Measurements from ENCODE around the gene CHST10.
"Not testable (repeated sequence)": the region's sequence is repeated elsewhere in the genome, so short reads cannot be mapped to it uniquely, and the experiment has no call there.

CHST10 gene, protein sequence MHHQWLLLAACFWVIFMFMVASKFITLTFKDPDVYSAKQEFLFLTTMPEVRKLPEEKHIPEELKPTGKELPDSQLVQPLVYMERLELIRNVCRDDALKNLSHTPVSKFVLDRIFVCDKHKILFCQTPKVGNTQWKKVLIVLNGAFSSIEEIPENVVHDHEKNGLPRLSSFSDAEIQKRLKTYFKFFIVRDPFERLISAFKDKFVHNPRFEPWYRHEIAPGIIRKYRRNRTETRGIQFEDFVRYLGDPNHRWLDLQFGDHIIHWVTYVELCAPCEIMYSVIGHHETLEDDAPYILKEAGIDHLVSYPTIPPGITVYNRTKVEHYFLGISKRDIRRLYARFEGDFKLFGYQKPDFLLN

DNA sequence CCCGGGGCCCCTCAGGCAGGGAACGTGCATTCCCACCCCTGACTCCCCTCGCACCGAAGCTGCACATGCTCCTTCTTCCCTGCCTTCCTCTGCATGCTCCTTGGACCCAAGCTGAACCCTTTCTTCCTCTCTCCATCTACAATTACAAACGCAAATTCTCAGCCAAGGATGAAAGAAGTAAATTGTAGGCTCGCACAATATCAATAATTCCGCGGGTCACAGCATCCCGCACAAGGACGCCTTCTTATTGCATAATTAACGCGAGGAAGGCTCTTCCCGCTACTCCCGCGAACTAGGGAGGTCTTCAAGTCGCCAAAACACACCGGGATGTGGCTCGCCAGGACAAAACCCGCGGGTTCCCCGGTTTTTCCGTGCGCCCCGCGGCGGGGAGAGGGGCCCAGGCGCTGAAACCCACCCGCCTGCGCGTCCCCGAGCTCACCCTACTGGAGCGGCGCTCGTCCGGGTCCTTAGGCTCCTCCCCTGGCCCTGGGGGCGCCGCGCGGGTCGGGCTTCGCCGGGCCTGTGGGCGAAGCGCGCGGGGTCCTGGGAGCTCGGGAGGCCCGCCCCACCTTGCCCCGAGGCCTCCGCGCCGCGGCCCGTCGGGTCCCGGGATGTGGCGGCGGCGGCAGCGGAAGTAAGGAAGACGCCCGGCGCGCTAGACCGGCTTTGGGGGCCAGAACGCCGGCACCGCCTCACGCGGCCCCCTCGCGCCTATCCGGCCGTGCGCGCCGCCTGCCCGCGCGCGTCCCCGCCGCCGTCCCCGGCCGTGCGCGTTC, at the start of gene CHST10:
CHST10 (minus strand) TSS at position 734 of the 776 bp plus-strand sequence. CDS start 10,993 bp downstream, outside the sequence.
- peak within 1 kb of the TSS; percentile 78 for H3K4me3 ChIP-seq (ENCODE audit: low read depth, low read length)
- no peak for TF ChIP-seq CTCF (conservative IDR thresholded peaks at IDR 0.05; ENCODE audit: low read depth, low read length)
- peak; percentile 50 for DNase-seq (ENCODE audit: low read depth)

DNA sequence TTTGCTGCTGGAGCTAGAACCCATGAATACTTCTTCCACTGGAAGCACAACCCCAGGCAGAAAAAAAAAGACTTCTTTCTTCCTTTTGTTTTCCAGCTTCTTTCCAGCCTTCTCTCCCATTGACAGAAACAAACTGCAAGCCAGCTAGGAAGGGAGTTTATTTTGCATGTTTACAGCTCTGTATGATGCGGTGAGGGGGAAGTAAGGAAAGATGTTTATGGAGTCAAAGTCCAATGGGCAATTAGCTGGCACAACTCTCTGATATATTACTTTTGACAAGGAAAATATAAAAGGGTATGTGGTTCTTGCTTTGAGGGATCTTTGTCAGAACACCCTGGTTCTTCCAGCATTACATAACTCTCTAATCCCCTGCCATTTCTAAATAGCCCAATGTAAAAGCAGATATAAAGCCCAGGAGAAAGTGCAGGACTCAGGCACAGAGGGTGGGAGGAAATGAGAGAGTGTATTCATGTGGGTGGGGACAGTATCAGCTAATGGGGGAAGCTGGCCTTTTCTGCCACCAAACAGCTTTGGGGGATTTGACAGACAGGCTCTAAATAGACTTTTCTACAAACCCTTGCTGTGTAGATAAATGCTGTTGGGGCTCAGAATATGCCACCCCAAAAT, 43.5 kb upstream of the CHST10 start:
- H3K4me3 ChIP-seq (ENCODE audit: low read depth, low read length), result no peak overlapping the region
- no peak for TF ChIP-seq CTCF (conservative IDR thresholded peaks at IDR 0.05; ENCODE audit: low read depth, low read length)
- DNase-seq (ENCODE audit: low read depth), result no peak

DNA sequence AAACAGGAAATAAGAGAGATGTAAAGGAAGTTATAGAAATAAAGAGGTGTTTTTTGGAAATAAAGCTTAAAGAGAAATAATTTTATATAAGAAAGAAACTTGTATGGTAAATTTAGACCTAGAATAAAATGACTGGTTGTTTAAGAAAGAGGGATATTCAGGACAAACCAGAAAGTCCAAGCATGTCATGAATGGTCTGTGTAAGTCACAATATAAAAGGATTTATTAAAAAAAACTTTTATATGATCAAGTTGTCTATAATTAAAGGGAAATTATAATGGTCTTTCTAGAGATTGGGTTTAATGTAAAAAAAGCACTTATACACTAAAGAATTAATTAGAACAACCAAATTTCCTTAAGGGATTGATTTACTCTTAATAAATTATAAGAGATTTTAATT, 38.9 kb upstream of the CHST10 start:
- not testable (repeated sequence) for H3K4me3 ChIP-seq (ENCODE audit: low read depth, low read length); DNase-seq (ENCODE audit: low read depth)

- H3K4me3 ChIP-seq (ENCODE audit: low read depth, low read length), result no peak overlapping the region
- no peak for TF ChIP-seq CTCF (conservative IDR thresholded peaks at IDR 0.05; ENCODE audit: low read depth, low read length)
- DNase-seq (ENCODE audit: low read depth), result no peak
These were observed 36.4 kb upstream of the CHST10 start for GRCh38 chr2:100453853-100454252.

- DNase-seq (ENCODE audit: low read depth), result no peak
- H3K4me3 ChIP-seq (ENCODE audit: low read depth, low read length), result no peak overlapping the region
- no peak for TF ChIP-seq CTCF (conservative IDR thresholded peaks at IDR 0.05; ENCODE audit: low read depth, low read length)
These were observed 34.3 kb upstream of the CHST10 start for GRCh38 chr2:100451734-100452133.

DNA sequence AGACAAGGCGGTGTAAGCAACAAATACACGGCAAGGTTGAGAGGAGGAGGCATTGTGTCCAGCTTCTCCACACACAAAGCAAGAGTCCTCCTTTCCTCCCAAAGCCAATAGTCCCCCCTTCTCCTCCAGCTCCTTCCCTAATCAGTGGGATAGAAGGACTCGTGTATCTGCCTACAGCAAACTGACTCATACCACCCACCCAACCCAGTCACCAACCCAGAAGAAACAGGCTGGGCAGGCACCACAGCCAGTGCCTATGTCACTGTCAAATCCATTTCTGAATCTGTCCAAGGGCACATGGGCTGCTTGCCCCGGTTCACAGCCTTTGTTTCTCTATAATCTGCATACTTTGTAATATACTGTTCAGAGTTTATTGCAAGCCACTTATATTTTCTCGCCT, 33.6 kb upstream of the CHST10 start:
- DNase-seq (ENCODE audit: low read depth), result no peak
- no peak for TF ChIP-seq CTCF (conservative IDR thresholded peaks at IDR 0.05; ENCODE audit: low read depth, low read length)
- H3K4me3 ChIP-seq (ENCODE audit: low read depth, low read length), result no peak overlapping the region

DNA sequence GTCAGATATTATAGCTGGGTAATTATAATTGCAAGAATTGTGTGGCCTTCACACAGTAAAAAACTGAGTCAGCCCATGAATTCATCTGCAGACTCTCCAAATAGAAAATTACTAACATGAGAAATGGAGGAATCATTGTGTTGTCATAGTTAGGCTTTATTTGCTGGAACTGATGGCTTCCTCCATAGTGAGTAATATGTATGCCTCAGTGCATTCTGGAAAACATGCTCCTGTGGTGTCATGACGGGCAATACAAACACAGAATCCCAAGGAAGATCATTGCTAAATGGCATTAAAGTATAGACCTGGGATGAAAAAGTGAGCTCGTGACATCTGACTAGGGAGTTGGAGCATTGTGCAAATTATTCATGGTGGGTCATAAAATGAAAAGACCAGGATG, 29.2 kb upstream of the CHST10 start:
- H3K4me3 ChIP-seq (ENCODE audit: low read depth, low read length), result no peak overlapping the region
- no peak for DNase-seq (ENCODE audit: low read depth)
- no peak for TF ChIP-seq CTCF (conservative IDR thresholded peaks at IDR 0.05; ENCODE audit: low read depth, low read length)

All from choroid plexus epithelial cell (primary cell).